ENCODE data around the gene REEP2. TPM values are rescaled to one million over a fixed set of nuclear protein-coding genes. Genes with fewer than 3 reads are reported as not detected.

REEP2 gene
- polyA plus RNA-seq, 1 donor from 2014 or later: 146 TPM

GRCh38 chr5:138482638-138483037, 43.8 kb downstream of the REEP2 start:
- Histone ChIP-seq H4K20me1 (ENCODE audit: insufficient read depth) (no peaks in the 10 kb centered on the region), H3K9me2 (ENCODE audit: insufficient read depth, low read length) (no peaks in the 10 kb centered on the region), H3K27ac (ENCODE audit: low read length) (no peak overlapping the region), H3K79me2 (replicated peaks; ENCODE audit: insufficient read depth, low read length) (no peaks in the 10 kb centered on the region), H3K36me3 (ENCODE audit: insufficient read depth, low read length) (no peaks in the 10 kb centered on the region), H3F3A (ENCODE audit: insufficient read depth, low read length, poor library complexity, severe bottlenecking) (no peaks in the 10 kb centered on the region), H3K27me3 (ENCODE audit: insufficient read depth, low read depth, low read length) (no peaks in the 10 kb centered on the region), H3K4me3 (ENCODE audit: low read length) (no peak overlapping the region), H3K9ac (ENCODE audit: low read length) (no peak overlapping the region), H3K9me3 (ENCODE audit: low read length) (no peaks in the 10 kb centered on the region), H2AFZ (ENCODE audit: low read depth, low read length) (no peak overlapping the region), H3K4me2 (ENCODE audit: low read length) (no peak overlapping the region)
- no peak for TF ChIP-seq RAD21 (conservative IDR thresholded peaks at IDR 0.05)
- TF ChIP-seq EP300 (conservative IDR thresholded peaks at IDR 0.05; ENCODE audit: poor library complexity, severe bottlenecking): no peak
- no peak for TF ChIP-seq TAF1 (IDR thresholded peaks at IDR 0.05; ENCODE audit: low read depth)
- TF ChIP-seq POLR2AphosphoS5 (IDR thresholded peaks at IDR 0.05): no peak

GRCh38 chr5:138488481-138488945, 49.7 kb downstream of the REEP2 start:
- Histone ChIP-seq H3K79me2 (replicated peaks; ENCODE audit: insufficient read depth, low read length) (no peaks in the 10 kb centered on the region), H3K27ac (ENCODE audit: low read length) (no peak overlapping the region), H3K27me3 (ENCODE audit: insufficient read depth, low read depth, low read length) (no peaks in the 10 kb centered on the region), H3K4me3 (ENCODE audit: low read length) (no peak overlapping the region), H3K4me2 (ENCODE audit: low read length) (no peak overlapping the region), H4K20me1 (ENCODE audit: insufficient read depth) (no peaks in the 10 kb centered on the region), H3F3A (ENCODE audit: insufficient read depth, low read length, poor library complexity, severe bottlenecking) (no peaks in the 10 kb centered on the region), H3K9me2 (ENCODE audit: insufficient read depth, low read length) (no peaks in the 10 kb centered on the region), H3K9ac (ENCODE audit: low read length) (no peak overlapping the region), H2AFZ (ENCODE audit: low read depth, low read length) (no peak overlapping the region), H3K36me3 (ENCODE audit: insufficient read depth, low read length) (no peaks in the 10 kb centered on the region), H3K9me3 (ENCODE audit: low read length) (no peaks in the 10 kb centered on the region)
- TF ChIP-seq POLR2AphosphoS5 (IDR thresholded peaks at IDR 0.05) (no peak), REST (IDR thresholded peaks at IDR 0.05; ENCODE audit: borderline replicate concordance) (no peak), RAD21 (conservative IDR thresholded peaks at IDR 0.05) (no peak), MXI1 (conservative IDR thresholded peaks at IDR 0.05; ENCODE audit: poor library complexity, severe bottlenecking) (no peak)

GRCh38 chr5:138489683-138490061, 50.8 kb downstream of the REEP2 start:
- H3K9me3 ChIP-seq (ENCODE audit: low read length): no peaks in the 10 kb centered on the region
- no peaks in the 10 kb centered on the region for H3K9me2 ChIP-seq (ENCODE audit: insufficient read depth, low read length)
- no peaks in the 10 kb centered on the region for H4K20me1 ChIP-seq (ENCODE audit: insufficient read depth)
- no peak overlapping the region for H3K27ac ChIP-seq (ENCODE audit: low read length)
- H3K4me2 ChIP-seq (ENCODE audit: low read length): no peak overlapping the region
- no peaks in the 10 kb centered on the region for H3K36me3 ChIP-seq (ENCODE audit: insufficient read depth, low read length)
- no peaks in the 10 kb centered on the region for H3K79me2 ChIP-seq (replicated peaks; ENCODE audit: insufficient read depth, low read length)
- H3K9ac ChIP-seq (ENCODE audit: low read length): peak overlapping the region; percentile 50
- TF ChIP-seq EZH2 (IDR thresholded peaks at IDR 0.05; ENCODE audit: borderline replicate concordance, insufficient read depth, low read length, poor library complexity, severe bottlenecking) (no peak), CTCF (IDR thresholded peaks at IDR 0.05; ENCODE audit: poor library complexity, severe bottlenecking) (no peak), RAD21 (conservative IDR thresholded peaks at IDR 0.05) (no peak), TAF1 (IDR thresholded peaks at IDR 0.05; ENCODE audit: low read depth) (no peak), REST (IDR thresholded peaks at IDR 0.05; ENCODE audit: borderline replicate concordance) (no peak), MXI1 (conservative IDR thresholded peaks at IDR 0.05; ENCODE audit: poor library complexity, severe bottlenecking) (no peak), EP300 (conservative IDR thresholded peaks at IDR 0.05; ENCODE audit: poor library complexity, severe bottlenecking) (no peak), SMC3 (conservative IDR thresholded peaks at IDR 0.05; ENCODE audit: poor library complexity) (no peak), POLR2AphosphoS5 (IDR thresholded peaks at IDR 0.05) (no peak)
- H2AFZ ChIP-seq (ENCODE audit: low read depth, low read length): no peak overlapping the region
- H3K4me3 ChIP-seq (ENCODE audit: low read length): no peak overlapping the region
- H3F3A ChIP-seq (ENCODE audit: insufficient read depth, low read length, poor library complexity, severe bottlenecking): no peaks in the 10 kb centered on the region
- no peaks in the 10 kb centered on the region for H3K27me3 ChIP-seq (ENCODE audit: insufficient read depth, low read depth, low read length)

Measured in neural cell (in vitro differentiated cells).